HG03457 (cell line): ENCODE results near the gene ATAT1.

Experiments used
- ATAC-seq: cut with Tn5 transposase; IDR thresholded peaks from one replicate; pipeline ENCODE4 v1.9.1; 2021; ENCODE audit warnings: moderate number of reproducible peaks; ENCODE audit not compliant: unreplicated experiment

ATAT1 gene

GRCh38 chr6:30613251-30614043 is 13.2 kb upstream of the ATAT1 start:
- ATAC-seq: no peak

DNA sequence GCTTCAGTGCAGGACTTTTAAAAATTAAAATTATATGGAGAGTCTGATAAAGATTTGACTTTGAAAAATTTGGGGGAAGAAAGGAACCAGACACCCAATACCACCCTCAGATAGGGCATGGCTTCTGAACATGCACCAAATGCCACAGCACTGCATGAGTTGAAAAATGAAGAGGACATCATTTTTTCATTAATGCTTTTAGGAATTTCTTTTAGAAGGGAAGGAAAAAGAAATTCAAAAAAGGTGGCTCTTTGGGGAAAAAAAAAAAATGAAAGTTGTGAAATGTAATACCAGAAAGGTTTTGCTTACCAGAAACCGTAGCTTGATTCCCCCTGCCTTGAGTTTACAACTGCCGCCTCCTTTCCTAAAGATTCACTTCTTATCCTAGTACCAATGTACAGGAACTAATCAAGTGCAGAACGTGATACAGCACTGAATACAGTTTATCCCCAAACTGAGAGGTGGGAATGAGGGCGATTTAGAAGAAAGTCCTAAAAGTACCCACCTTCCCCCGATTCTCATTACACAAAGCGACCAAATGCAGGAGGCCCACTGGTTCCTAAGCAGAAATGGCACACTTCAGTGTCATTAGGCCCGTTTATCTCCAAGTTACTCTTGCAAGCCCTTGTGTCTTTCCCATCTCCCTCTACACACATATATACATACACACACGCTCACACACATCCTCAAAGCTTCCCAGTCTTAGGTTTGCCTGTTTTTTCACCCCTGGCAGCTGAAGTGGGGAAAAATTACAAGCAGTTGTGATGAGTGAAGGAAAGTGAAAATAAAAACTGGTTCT is 12.4 kb upstream of the ATAT1 start:
- no peak for ATAC-seq

- peak; percentile 34 for ATAC-seq
Measured at GRCh38 chr6:30614843-30615218, 11.8 kb upstream of the ATAT1 start.

DNA sequence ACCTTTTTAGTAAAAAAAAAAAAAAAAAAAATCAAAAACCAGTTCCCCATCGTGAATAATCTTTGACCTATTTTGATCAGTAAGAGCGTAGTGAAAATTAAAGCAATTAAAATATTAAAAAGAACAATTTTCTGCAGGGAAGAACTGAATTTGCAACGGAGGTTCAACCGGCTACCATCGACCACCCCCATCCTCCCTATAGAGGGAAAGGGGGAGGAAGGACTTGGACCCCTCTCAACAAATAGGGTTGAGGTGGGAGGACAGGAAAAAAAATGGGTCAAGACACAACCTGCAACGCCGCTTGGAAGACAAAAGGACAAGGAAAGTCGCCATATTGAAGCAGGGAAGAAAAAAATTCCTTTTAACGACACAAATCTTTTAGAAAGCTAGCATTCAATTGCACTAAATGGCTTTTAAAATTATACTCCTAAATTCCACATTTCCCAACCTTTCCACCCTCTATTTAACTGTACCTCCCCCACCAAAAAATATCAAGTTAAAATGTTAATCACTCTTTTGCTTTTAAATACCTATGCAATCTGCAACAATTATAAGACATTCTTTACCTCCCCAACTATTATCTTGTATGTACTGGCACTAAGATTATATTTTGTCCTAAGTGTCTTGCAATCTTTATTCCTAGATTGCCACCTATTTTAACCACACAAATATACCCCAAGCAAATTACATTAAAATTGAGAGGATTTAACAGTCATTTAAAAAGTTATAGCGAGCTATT is 11.3 kb upstream of the ATAT1 start:
- ATAC-seq: no peak

- ATAC-seq: no peak
Measured at GRCh38 chr6:30615958-30616810, 10.5 kb upstream of the ATAT1 start.

- peak; percentile 53 for ATAC-seq
Measured at GRCh38 chr6:30616811-30617564, 9.7 kb upstream of the ATAT1 start, which contains the start of gene PPP1R10. Gene PPP1R10, minus strand, starts transcription at chr6:30617243. Its CDS starts 7,299 bp downstream, at chr6:30609944.

- peak; percentile 53 for ATAC-seq
Measured at GRCh38 chr6:30617565-30618269, 9.0 kb upstream of the ATAT1 start, which contains the start of gene MRPS18B. Gene MRPS18B, plus strand, starts transcription at chr6:30617840. Its CDS starts 26 bp downstream, at chr6:30617866.

- no peak for ATAC-seq
Measured at GRCh38 chr6:30618270-30618797, 8.3 kb upstream of the ATAT1 start.

DNA sequence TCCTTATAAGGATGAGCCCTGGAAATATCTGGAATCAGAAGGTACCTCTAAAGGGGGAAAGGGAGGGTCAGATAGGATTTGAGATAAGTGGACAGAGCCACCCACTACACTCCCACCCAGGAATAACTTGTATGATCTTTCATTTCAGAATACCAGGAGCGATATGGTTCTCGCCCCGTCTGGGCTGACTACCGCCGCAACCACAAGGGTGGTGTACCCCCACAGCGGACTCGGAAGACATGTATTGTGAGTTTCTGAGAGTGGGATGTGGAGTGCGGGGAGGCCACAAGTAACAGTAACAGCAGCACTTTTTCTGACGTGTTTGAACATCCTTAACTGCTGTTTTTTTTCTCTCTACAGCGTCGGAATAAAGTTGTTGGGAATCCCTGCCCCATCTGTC is 7.1 kb upstream of the ATAT1 start:
- ATAC-seq: no peak

DNA sequence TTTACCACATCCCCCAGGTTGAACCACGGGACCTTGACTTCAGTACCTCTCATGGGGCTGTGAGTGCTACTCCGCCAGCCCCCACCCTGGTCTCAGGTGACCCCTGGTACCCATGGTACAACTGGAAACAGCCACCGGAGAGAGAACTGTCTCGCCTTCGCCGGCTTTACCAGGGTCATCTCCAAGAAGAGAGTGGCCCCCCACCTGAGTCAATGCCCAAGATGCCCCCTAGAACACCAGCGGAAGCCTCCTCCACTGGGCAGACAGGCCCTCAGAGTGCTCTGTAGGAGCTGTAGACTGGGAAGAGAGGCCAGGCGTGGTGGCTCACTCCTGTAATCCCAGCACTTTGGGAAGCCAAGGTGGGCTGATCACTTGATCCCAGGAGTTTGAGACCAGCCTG is 1.2 kb upstream of the ATAT1 start:
- ATAC-seq: no peak

GRCh38 chr6:30635834-30636233 is 9.2 kb downstream of the ATAT1 start:
- ATAC-seq: no peak

GRCh38 chr6:30640481-30640880 is 13.8 kb downstream of the ATAT1 start:
- ATAC-seq: no peak

DNA sequence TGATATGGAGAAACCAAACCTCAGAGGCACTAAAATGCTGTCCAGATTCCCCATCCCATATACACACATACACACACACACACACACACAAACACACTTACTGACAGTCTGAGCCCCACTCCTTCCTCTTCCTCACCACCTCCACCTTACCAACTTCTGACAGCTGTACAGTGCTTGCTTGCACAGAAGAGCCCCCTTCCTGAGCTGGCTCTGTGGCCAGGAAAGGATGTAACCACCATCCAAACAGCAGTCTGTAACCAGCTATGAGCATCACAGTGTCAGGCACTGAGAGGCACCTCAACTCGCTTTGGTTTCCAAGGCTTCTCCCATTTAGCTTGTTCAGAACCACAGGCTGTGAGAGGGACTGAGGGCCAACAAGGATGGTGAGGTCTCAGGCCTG is 14.4 kb downstream of the ATAT1 start:
- ATAC-seq: no peak

DNA sequence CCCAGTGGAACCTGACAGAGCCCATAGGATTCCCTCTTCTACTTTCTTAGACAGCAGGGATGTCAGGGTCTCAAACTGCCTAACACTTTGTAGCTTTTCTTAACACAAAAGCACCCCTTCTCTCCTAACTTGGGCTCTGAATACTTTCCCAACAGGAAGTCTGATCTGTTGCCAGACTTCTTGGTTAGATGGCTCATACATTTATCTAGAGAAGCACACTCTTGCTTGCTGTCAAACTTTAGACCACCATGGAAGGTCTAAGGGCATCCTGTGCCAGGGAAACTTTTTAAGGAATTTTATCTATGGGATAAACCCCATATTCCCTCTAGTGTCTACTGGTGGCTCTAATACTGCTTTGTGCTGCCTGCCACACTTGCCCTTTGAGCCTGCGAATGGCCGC is 17.0 kb downstream of the ATAT1 start:
- no peak for ATAC-seq

DNA sequence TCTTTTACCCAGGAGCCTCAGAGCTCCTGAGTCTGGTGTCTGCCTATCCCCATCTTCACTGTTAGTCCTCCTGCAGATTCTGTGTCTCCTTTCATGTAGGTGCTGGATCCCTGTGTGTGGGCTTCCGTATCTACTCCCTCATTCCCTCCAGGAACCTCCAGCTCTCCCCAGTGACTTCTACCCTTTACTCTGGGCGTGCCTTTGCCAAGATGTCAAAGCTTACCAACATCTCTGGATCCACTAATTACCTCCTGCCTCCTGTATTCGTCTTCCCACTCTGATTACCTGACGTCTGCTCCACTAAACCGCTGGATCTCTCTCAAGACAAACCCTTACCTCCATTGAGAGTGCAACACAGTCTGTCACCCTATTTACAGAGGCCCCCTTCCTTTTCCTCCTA is 18.1 kb downstream of the ATAT1 start:
- no peak for ATAC-seq

DNA sequence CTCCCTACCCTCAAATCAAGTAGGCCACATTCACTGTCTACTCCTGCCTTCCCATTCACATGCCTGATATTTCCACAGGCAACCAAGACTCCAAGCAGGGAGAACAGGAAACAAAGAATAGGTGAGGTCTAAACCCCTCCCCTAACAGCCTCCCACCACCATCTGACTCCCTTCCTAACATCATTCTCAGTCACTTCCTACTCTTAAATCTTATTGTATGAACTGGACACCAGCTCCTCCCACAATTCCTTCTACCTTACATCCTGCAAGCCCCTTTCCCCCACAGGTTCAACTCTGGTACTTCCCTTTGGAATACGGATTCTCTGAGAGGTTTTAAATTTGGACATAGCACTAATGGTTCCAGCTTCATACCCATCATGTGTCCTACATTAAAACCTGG is 19.3 kb downstream of the ATAT1 start:
- no peak for ATAC-seq

DNA sequence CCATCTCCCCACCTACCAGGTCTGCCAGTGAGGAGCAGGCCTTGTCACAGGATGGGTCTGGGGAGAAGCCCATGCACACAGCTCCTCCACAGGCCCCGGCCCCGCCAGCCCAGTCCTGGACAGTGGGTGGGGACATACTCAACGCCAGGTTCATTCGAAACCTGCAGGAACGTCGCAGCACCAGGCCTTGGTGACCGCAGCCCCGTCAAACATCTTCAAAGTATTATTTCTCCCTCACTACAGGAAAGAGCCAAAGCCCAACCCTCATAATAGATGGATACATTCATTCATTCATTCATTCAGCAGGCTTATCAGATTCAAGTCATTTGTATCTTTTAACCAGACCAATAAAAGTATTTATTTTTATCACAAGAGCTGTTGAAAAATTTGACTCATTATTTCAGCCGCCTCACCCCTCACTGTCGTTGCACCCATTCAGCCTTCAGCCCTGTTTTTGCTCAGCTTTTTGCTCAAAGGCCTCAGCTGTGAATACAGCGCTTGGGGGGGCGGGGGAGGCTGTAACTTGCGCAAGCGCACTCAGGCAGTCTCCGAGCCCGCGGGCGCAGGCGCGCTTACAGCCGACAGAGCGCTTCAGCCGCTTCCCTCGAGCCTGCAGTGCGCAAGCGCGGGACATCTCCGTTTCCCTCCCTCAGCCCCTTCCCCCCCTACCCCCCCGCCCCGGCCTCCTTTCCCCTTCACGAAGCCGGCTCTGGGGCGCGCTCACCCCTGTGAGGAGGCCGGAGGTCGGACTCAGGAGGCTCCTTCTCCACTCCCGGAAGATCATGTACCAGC is 20.0 kb downstream of the ATAT1 start, which contains the start of gene C6orf136:
Gene C6orf136, plus strand, starts transcription at position 684 of the 792 bp plus-strand sequence. Its CDS starts 99 bp downstream, at position 783.
- peak; percentile 35 for ATAC-seq
